Liver (tissue), 9 donors: ENCODE results near the gene RNASEH2A. TPM values are rescaled to one million over a fixed set of nuclear protein-coding genes. Genes with fewer than 3 reads are reported as not detected.

ENCODE experiments used
- DNase-seq: peaks from one replicate; pipeline ENCODE4 v3.0.0-alpha.2; 2017; ENCODE audit warnings: low spot score
- H3K27ac ChIP-seq, 2 donors: one replicate each; pipeline ENCODE4 v1.7.0; 2013; ENCODE audit warnings: inconsistent platforms in 2 of 2, low read length in 2 of 2, control low read depth in 1 of 2, low read depth in 1 of 2, mild to moderate bottlenecking in 1 of 2
- H3K27me3 ChIP-seq, 4 donors: one replicate each; pipeline versions ENCODE4 v1.6.1 to v1.7.0; 2013; ENCODE audit warnings: low read length in 3 of 4, inconsistent platforms in 1 of 4, mild to moderate bottlenecking in 1 of 4, moderate library complexity in 1 of 4; ENCODE audit not compliant: control insufficient read depth in 4 of 4, insufficient read depth in 4 of 4
- H3K36me3 ChIP-seq, 4 donors: one replicate each; pipeline versions ENCODE4 v1.6.1 to v1.7.0; 2013; ENCODE audit warnings: low read length in 3 of 4, mild to moderate bottlenecking in 3 of 4, low read depth in 1 of 4, moderate library complexity in 1 of 4; ENCODE audit not compliant: control insufficient read depth in 4 of 4, insufficient read depth in 3 of 4
- H3K4me1 ChIP-seq, 4 donors: one replicate each; pipeline versions ENCODE4 v1.6.1 to v1.7.0; 2013; ENCODE audit warnings: low read length in 3 of 4, mild to moderate bottlenecking in 3 of 4, moderate library complexity in 1 of 4; ENCODE audit not compliant: control insufficient read depth in 4 of 4, insufficient read depth in 4 of 4
- H3K4me3 ChIP-seq, 3 donors: one replicate each; pipeline versions ENCODE4 v1.6.1 to v1.7.0; 2013; ENCODE audit warnings: low read length in 3 of 3, control low read depth in 1 of 3, low read depth in 1 of 3, mild to moderate bottlenecking in 1 of 3
- H3K9ac ChIP-seq, 2 donors: one replicate each; pipeline ENCODE4 v1.7.0; 2013; ENCODE audit warnings: low read length in 2 of 2, mild to moderate bottlenecking in 2 of 2, moderate library complexity in 2 of 2, control low read depth in 1 of 2, low read depth in 1 of 2
- H3K9me3 ChIP-seq, 4 donors: one replicate each; pipeline versions ENCODE4 v1.6.1 to v1.7.0; 2013; ENCODE audit warnings: low read length in 3 of 4; ENCODE audit not compliant: control insufficient read depth in 4 of 4
- FOXA1 ChIP-seq: IDR thresholded peaks from 2 replicates; pipeline ENCODE4 v1.6.1; 2016; ENCODE audit warnings: antibody characterized with exemption
- FOXA2 ChIP-seq: IDR thresholded peaks from 2 replicates; pipeline ENCODE4 v1.6.1; 2016; ENCODE audit warnings: antibody characterized with exemption
- GABPA ChIP-seq, 2 donors: IDR thresholded peaks in 1 of 2; conservative IDR thresholded peaks in 1 of 2; 2 replicates each; pipeline ENCODE4 v1.6.1; 2016; ENCODE audit warnings: antibody characterized with exemption in 2 of 2, mild to moderate bottlenecking in 1 of 2, moderate library complexity in 1 of 2
- HNF4G ChIP-seq: IDR thresholded peaks from 2 replicates; pipeline ENCODE4 v1.6.1; 2016; ENCODE audit warnings: antibody characterized with exemption
- MAX ChIP-seq: IDR thresholded peaks from 2 replicates; pipeline ENCODE4 v1.6.1; 2016; ENCODE audit warnings: antibody characterized with exemption
- NR2F2 ChIP-seq: IDR thresholded peaks from 2 replicates; pipeline ENCODE4 v1.6.1; 2016; ENCODE audit warnings: antibody characterized with exemption
- RAD21 ChIP-seq, 2 donors: IDR thresholded peaks; 2 replicates each; pipeline ENCODE4 v1.6.1; 2016; ENCODE audit warnings: antibody characterized with exemption in 2 of 2, mild to moderate bottlenecking in 2 of 2
- SP1 ChIP-seq: IDR thresholded peaks from 2 replicates; pipeline ENCODE4 v1.6.1; 2018; ENCODE audit warnings: antibody characterized with exemption, mild to moderate bottlenecking
- WGBS: extraction: QIAGEN DNeasy Blood & Tissue Kit; methylation state at CpG from one replicate; pipeline ENCODE4 v1.1.7; 2013; 5-methylcytosine and 5-hydroxymethylcytosine counted together
- polyA plus RNA-seq, 2 donors: library from polyadenylated mRNA; stranded (reverse) in 1 of 2; unstranded in 1 of 2; fragments of 200-250 nt in 1 of 2; fragments of >200 nt in 1 of 2; fragmentation: Nextera tagmentation in 1 of 2; extraction: Ambion mirVana in 1 of 2; gene quantifications; one replicate each; pipeline versions ENCODE4 v1.2.1 to v1.2.3, GENCODE V29; 2013 to 2015
- total RNA-seq, 2 donors: library from RNA; depleted of rRNA; stranded (reverse); fragments of >200 nt; gene quantifications; one replicate each; pipeline ENCODE4 v1.2.3, GENCODE V29; 2014
- TF ChIP-seq, protein P1 (sequence below): IDR thresholded peaks from 2 replicates; pipeline ENCODE4 v1.6.1; 2016; ENCODE audit warnings: antibody characterized with exemption, mild to moderate bottlenecking
- TF ChIP-seq, protein P2 (sequence below): fragments of 150-350 bp; IDR thresholded peaks from 2 replicates; pipeline ENCODE4 v1.5.1; 2017; ENCODE audit warnings: improper control_type of control experiment, low read depth, low read length; ENCODE audit not compliant: missing input control
- TF ChIP-seq, protein P3 (sequence below): IDR thresholded peaks from 2 replicates; pipeline ENCODE4 v1.6.1; 2016; ENCODE audit warnings: antibody characterized with exemption
- donor health status: healthy.
- donor health status: healthy.
- donor health status: healthy.
- donor health status: healthy.
- donor health status: healthy.

The RNASEH2A gene
- total and polyA plus RNA-seq, 4 donors = 1.8 to 17.5 (median 3.5) TPM

DNA sequence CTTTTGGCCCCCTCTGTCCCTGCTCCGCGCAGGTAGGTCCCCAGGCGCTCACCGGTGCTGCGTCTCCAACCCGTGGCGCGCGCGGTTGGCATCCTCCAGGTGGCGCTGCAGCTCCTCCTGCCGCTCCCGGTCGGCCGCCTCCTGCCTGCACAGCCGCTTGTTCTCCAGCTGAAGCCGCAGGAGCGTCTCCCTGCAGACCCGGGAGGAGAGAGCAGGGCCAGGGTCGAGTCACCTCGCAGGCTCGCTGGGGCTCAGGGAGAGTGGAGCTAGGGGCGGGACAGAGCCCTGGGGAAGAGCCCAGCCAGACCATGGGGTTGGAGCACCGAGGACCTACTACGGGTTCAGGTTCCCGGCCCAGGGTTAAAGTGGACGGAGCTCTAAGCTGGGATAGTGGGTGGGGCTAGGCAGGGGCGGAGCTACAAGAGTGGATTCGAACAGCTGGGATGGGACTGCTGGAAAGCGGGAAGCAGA, 40.3 kb upstream of the RNASEH2A start:
- Histone ChIP-seq H3K36me3 (peaks cover 7 to 33% (median 12%) of the 10 kb centered on the region in 4 donors), H3K4me3 (peak overlapping the region; percentile 36 to 52 (median 41)), H3K27me3 (no peaks in the 10 kb centered on the region), H3K27ac (peak overlapping the region in 1 of 2 donors; percentile 35), H3K9me3 (no peaks in the 10 kb centered on the region), H3K4me1 (peaks cover 0 to 14% (median under 1%) of the 10 kb centered on the region in 4 donors), H3K9ac (no peak overlapping the region)
- no peak for TF ChIP-seq FOXA1
- TF ChIP-seq, protein P1, sequence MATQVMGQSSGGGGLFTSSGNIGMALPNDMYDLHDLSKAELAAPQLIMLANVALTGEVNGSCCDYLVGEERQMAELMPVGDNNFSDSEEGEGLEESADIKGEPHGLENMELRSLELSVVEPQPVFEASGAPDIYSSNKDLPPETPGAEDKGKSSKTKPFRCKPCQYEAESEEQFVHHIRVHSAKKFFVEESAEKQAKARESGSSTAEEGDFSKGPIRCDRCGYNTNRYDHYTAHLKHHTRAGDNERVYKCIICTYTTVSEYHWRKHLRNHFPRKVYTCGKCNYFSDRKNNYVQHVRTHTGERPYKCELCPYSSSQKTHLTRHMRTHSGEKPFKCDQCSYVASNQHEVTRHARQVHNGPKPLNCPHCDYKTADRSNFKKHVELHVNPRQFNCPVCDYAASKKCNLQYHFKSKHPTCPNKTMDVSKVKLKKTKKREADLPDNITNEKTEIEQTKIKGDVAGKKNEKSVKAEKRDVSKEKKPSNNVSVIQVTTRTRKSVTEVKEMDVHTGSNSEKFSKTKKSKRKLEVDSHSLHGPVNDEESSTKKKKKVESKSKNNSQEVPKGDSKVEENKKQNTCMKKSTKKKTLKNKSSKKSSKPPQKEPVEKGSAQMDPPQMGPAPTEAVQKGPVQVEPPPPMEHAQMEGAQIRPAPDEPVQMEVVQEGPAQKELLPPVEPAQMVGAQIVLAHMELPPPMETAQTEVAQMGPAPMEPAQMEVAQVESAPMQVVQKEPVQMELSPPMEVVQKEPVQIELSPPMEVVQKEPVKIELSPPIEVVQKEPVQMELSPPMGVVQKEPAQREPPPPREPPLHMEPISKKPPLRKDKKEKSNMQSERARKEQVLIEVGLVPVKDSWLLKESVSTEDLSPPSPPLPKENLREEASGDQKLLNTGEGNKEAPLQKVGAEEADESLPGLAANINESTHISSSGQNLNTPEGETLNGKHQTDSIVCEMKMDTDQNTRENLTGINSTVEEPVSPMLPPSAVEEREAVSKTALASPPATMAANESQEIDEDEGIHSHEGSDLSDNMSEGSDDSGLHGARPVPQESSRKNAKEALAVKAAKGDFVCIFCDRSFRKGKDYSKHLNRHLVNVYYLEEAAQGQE = no peak
- TF ChIP-seq, protein P2, sequence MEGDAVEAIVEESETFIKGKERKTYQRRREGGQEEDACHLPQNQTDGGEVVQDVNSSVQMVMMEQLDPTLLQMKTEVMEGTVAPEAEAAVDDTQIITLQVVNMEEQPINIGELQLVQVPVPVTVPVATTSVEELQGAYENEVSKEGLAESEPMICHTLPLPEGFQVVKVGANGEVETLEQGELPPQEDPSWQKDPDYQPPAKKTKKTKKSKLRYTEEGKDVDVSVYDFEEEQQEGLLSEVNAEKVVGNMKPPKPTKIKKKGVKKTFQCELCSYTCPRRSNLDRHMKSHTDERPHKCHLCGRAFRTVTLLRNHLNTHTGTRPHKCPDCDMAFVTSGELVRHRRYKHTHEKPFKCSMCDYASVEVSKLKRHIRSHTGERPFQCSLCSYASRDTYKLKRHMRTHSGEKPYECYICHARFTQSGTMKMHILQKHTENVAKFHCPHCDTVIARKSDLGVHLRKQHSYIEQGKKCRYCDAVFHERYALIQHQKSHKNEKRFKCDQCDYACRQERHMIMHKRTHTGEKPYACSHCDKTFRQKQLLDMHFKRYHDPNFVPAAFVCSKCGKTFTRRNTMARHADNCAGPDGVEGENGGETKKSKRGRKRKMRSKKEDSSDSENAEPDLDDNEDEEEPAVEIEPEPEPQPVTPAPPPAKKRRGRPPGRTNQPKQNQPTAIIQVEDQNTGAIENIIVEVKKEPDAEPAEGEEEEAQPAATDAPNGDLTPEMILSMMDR = peak; percentile 54
- TF ChIP-seq RAD21 (IDR thresholded peaks at IDR 0.05) = peak; percentile 66 to 92
- no peak for TF ChIP-seq SP1
- TF ChIP-seq, protein P3, sequence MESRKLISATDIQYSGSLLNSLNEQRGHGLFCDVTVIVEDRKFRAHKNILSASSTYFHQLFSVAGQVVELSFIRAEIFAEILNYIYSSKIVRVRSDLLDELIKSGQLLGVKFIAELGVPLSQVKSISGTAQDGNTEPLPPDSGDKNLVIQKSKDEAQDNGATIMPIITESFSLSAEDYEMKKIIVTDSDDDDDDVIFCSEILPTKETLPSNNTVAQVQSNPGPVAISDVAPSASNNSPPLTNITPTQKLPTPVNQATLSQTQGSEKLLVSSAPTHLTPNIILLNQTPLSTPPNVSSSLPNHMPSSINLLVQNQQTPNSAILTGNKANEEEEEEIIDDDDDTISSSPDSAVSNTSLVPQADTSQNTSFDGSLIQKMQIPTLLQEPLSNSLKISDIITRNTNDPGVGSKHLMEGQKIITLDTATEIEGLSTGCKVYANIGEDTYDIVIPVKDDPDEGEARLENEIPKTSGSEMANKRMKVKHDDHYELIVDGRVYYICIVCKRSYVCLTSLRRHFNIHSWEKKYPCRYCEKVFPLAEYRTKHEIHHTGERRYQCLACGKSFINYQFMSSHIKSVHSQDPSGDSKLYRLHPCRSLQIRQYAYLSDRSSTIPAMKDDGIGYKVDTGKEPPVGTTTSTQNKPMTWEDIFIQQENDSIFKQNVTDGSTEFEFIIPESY = no peak
- 60% methylated on average over 30 of the region's 30 CpGs for WGBS
- DNase-seq = peak; percentile 93

GRCh38 chr19:12767150-12767549, 39.2 kb upstream of the RNASEH2A start:
- H3K36me3 ChIP-seq = peaks cover 9 to 34% (median 14%) of the 10 kb centered on the region in 4 donors
- H3K4me1 ChIP-seq = peaks cover 0 to 14% (median under 1%) of the 10 kb centered on the region in 4 donors
- no peaks in the 10 kb centered on the region for H3K27me3 ChIP-seq
- no peak overlapping the region for H3K27ac ChIP-seq
- no peak overlapping the region for H3K9ac ChIP-seq
- no peak overlapping the region for H3K4me3 ChIP-seq
- no peak for TF ChIP-seq RAD21 (IDR thresholded peaks at IDR 0.05)
- TF ChIP-seq GABPA (IDR thresholded peaks at IDR 0.05 in 1 of 2, conservative IDR thresholded peaks at IDR 0.05 in 1 of 2) = no peak
- TF ChIP-seq, protein P1 = no peak
- no peak for TF ChIP-seq FOXA2
- no peak for TF ChIP-seq MAX
- TF ChIP-seq, protein P3 = no peak
- no peak for TF ChIP-seq HNF4G
- no peak for TF ChIP-seq NR2F2
- no peaks in the 10 kb centered on the region for H3K9me3 ChIP-seq
- DNase-seq = no peak
- 98% methylated on average over 11 of the region's 11 CpGs for WGBS
